ENCODE results near the gene MOB3C. TPM values are rescaled to one million over a fixed set of nuclear protein-coding genes. Genes with fewer than 3 reads are reported as not detected.

MOB3C gene
- polyA plus RNA-seq, 4 donors: 12.3 to 22.5 (median 13.3) TPM

GRCh38 chr1:46639547-46639946 is 22.9 kb upstream of the MOB3C start:
- no peak for DNase-seq (ENCODE audit: low read depth in 4 of 4, low spot score in 3 of 4)

- DNase-seq (ENCODE audit: low read depth in 4 of 4, low spot score in 3 of 4): no peak
These were observed 22.3 kb upstream of the MOB3C start for GRCh38 chr1:46638921-46639320.

GRCh38 chr1:46637444-46638083 is 21.0 kb upstream of the MOB3C start:
- DNase-seq (ENCODE audit: low read depth in 4 of 4, low spot score in 3 of 4): no peak

DNA sequence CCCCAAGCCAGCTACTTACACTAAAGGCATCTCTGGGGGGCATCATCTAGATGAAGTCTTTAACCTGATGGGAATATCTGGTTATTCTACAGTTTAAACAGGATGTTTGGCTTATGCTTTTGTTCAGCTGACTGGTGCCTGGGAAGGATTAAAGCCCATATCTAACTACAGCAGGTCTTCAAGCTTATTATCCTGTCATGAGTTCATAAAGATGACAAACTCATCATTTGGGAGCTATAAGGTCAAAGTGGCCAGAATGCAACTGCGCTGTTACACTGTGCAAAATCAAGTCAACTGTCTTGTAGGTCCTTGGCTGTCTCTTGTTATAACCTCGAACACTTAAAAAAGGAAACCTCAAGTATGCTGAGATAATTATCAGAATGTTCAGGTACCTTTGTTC is 18.6 kb upstream of the MOB3C start:
- no peak for DNase-seq (ENCODE audit: low read depth in 4 of 4, low spot score in 3 of 4)

- no peak for DNase-seq (ENCODE audit: low read depth in 4 of 4, low spot score in 3 of 4)
These were observed 14.1 kb upstream of the MOB3C start for GRCh38 chr1:46630719-46631118.

DNA sequence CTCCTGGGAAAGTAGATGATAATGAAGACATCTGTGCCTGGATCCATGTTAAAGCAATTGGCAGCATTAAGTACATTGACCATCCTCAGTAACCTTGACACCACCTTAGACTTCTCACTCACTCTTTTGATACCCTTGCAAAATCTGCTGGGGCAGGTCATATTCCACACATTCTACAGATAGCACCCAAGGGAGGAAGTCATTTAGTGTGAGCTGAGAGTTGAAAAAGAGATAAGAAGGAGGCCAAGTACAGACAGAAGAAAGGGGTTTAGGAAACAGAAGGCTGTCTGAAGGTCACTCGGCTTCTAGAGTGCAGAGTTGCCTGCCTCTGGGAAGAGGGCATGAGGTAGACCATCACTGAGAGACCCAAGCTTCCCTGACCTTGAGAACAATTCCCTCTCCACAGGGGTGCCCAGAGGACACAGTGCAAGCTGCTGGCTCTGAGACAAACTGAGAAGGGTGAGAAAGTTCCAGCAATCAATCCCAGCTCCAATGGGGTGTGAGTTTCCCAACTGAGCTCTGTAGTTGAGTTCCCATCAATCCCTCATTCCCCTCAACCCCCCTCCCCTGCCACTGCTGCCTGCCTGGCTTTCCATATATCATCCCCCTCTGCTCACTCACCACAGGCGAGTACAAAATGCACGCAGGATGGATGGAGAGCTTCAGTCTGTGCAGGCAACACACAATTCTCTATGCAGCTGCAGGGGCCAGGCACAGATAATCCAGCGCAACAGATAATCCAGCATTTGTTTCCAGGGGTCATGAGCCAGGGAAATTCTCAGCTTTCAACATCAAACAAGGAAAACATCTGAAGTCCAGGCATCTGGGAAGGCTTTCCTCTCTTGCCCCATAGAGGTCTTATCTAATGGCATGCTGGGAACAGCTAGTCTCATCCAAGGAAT is 7.4 kb upstream of the MOB3C start:
- DNase-seq (ENCODE audit: low read depth in 4 of 4, low spot score in 3 of 4): no peak

DNA sequence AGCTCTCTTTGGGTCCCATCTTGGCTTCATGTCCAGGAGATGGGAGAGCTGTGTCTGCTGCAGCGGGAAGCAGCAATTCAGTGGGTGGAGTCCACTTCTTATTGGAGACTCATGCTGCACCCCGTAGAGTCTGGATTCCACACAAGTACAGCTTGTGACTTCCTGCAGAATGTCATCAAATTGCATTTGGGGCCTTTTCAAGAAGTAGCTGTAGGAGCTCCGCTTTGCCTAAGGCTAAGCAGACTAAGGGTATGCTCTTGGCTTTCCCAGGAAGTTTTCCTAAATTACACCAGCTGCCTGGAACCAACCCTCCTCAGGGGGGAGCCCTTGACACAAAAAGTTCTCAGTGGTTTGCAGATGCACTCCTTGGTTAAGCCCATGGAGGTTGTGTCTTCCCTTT is 5.7 kb upstream of the MOB3C start:
- DNase-seq (ENCODE audit: low read depth in 4 of 4, low spot score in 3 of 4): no peak

DNA sequence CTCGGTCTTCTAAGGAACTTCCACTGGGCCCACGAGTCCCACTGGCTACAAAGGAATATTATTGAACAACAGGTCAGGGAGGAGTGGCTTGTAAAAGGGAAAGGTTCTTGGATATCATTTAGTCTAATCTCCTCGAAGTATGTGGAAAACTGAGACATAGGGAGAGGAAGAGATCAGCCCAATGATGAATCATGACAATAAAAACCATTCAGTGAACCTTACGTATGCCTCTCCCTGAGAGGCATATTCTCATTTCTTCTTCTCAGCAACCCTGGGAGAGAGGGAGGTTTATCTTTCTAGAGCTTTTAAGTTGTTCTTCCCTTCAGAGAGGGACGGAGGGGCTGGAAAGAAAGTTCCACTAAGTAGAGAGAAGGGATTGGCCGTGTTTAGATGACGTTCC is 5.3 kb upstream of the MOB3C start:
- DNase-seq (ENCODE audit: low read depth in 4 of 4, low spot score in 3 of 4): no peak

DNA sequence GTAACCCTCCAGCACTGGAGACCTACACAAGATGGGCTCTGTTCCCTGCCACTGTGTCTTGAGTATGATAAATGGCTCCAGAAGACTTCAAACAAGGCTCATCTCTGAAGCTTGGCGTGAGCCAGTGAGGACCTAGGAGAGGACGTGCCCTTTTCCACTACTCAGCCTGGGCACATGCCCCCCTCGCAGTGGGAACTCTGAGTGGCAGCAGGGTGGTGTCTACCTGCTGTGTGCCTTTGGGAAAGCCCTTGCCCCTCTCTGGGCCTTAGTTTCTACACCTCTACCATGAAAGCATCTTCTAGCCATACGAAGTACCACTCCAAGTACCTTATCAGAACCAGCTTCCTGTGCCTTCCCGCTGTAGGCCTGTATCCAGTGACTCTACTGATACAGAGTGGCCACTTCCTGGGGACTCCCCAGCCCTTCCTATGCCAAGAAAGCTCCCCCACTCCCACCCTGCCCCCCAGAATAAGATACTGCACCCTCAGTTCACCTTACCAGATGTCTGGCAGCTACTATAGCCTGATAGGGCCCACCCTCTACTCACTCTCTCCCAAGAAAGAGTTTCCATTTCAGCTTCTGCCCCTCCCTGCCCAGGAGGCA is 3.1 kb upstream of the MOB3C start:
- DNase-seq (ENCODE audit: low read depth in 4 of 4, low spot score in 3 of 4): no peak

GRCh38 chr1:46618754-46619415 is 2.3 kb upstream of the MOB3C start:
- DNase-seq (ENCODE audit: low read depth in 4 of 4, low spot score in 3 of 4): no peak

GRCh38 chr1:46617833-46618232 is 1.2 kb upstream of the MOB3C start:
- DNase-seq (ENCODE audit: low read depth in 4 of 4, low spot score in 3 of 4): no peak

DNA sequence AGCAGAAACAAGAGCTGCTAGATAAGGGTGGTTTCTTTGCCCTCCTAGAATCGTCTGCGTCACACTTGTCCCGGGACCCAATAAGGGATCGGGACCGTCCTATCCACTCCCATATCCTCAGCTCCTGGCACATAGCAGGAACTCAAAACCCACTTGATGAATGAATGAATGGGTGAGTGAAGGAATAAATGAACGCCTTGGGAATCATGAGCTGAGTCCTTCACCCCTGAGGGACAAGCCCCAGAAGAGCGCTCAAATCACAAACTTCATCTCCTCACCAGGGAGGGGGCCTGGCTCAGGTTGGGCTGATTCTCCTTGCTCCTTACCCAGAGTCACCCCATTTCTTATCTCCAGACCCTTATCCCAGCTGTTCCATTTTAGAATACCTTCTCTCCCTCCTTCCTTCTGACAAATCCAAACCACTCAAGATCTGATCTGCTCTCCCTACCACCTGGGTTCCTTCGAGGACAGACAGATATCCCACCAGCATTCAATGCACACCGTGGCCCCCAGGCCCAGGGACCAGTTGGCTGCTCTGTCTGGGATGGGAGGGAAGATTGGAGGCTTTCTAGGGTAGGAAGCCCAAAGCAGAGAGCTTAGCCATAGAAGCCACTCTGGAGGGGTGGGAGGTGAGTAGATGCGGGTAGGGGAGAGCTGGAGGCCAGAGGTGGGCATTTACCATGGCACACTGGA is 643 bp upstream of the MOB3C start:
- DNase-seq (ENCODE audit: low read depth in 4 of 4, low spot score in 3 of 4): no peak

GRCh38 chr1:46615735-46616134 is 876 bp downstream of the MOB3C start:
- no peak for DNase-seq (ENCODE audit: low read depth in 4 of 4, low spot score in 3 of 4)

DNA sequence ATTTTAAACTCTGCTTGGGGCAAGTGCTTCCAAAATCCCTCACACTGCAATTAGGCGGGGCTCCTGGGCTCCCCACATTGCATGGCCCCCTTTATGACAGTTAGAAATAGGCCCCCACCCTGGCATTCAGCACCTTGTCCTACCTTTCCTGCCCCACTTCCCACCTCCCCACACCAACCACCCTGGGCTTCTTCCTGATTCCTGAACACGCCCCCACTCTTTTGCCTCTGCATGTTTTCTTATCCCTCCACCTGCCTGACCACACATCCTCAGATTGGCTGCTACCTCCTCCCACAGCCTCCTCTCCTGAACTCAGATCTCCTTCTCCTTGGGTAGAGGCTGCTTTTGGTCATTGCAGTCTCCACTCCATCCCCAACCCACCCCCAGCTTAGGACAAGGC is 1.5 kb downstream of the MOB3C start:
- DNase-seq (ENCODE audit: low read depth in 4 of 4, low spot score in 3 of 4): no peak

GRCh38 chr1:46614604-46614984 is 2.0 kb downstream of the MOB3C start:
- DNase-seq (ENCODE audit: low read depth in 4 of 4, low spot score in 3 of 4): no peak

- peak in 3 of 4 donors; percentile 41 to 55 (median 53) for DNase-seq (ENCODE audit: low read depth in 4 of 4, low spot score in 3 of 4)
These were observed 2.7 kb downstream of the MOB3C start for GRCh38 chr1:46613661-46614603.

- DNase-seq (ENCODE audit: low read depth in 4 of 4, low spot score in 3 of 4): no peak
These were observed 3.5 kb downstream of the MOB3C start for GRCh38 chr1:46612937-46613660.

GRCh38 chr1:46611691-46612221 is 4.9 kb downstream of the MOB3C start:
- DNase-seq (ENCODE audit: low read depth in 4 of 4, low spot score in 3 of 4): no peak
